Activated T-helper 1 cell treated with anti-CD3 and anti-CD28 coated beads, Interleukin-12 subunit alpha, Interleukin-12 subunit beta, Interleukin-2, Interleukin-4 antibody, amounts not matched to agents 30 ng/mL and 10 ng/mL and 1 ng/mL, durations not matched to agents 14 hours and 24 hours and 36 hours (primary cell): Measurements from ENCODE around the gene MED15. TPM values are rescaled to one million over a fixed set of nuclear protein-coding genes. Genes with fewer than 3 reads are reported as not detected.

Experiments
- DNase-seq: peaks from one replicate; pipeline ENCODE4 v3.0.0; 2021; ENCODE audit warnings: low spot score
- H3K27ac Mint-ChIP-seq: one replicate; pipeline ENCODE4 v1.8.0; 2021; ENCODE audit warnings: mild to moderate bottlenecking, mixed read lengths
- H3K27me3 Mint-ChIP-seq: one replicate; pipeline ENCODE4 v1.8.0; 2022; ENCODE audit warnings: mild to moderate bottlenecking, moderate library complexity, mixed read lengths; ENCODE audit not compliant: insufficient read depth
- H3K36me3 Mint-ChIP-seq: one replicate; pipeline ENCODE4 v1.8.0; 2021; ENCODE audit warnings: low read depth, mixed read lengths
- H3K4me1 Mint-ChIP-seq: one replicate; pipeline ENCODE4 v1.8.0; 2021; ENCODE audit warnings: low read depth, mixed read lengths
- H3K4me3 Mint-ChIP-seq: one replicate; pipeline ENCODE4 v1.8.0; 2021; ENCODE audit warnings: mild to moderate bottlenecking, moderate library complexity, mixed read lengths
- H3K9me3 Mint-ChIP-seq: one replicate; pipeline ENCODE4 v1.8.0; 2021; ENCODE audit warnings: mixed read lengths
- intact Hi-C: fragments of 100-400 bp; cut with micrococcal nuclease; formaldehyde crosslinking; loops from one replicate; pipeline ENCODE4 v1.15.1; 2024
- total RNA-seq: library from RNA; stranded (reverse); gene quantifications from 2 replicates; pipeline ENCODE4 v1.2.3, GENCODE V29; 2022

MED15 gene
- total RNA-seq, 1 donor from 2014 or later: 110 TPM

DNA sequence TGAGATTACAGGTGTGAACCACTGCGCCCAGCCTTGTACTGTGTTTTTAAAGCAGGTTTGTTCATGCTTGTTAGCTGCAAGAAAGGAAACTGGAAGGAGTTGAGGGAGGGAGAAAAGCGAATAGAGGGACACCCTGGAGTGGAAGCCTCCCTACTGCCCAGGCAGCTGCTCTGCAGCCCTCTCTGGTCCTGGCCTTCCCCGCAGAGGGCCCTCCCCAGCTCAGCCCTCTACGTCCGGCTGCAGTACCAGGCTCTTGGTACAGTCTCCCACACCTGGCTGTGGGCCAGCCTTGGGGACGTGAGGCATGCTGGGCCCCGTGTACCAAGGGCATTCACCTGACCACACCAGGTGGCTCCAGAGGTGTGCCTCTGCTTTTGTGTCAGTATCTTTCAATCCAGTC, 70.8 kb downstream of the MED15 start:
- intact Hi-C loops: no loop called here
- Mint-ChIP-seq H3K27ac (no peak overlapping the region), H3K27me3 (no peaks in the 10 kb centered on the region), H3K9me3 (no peaks in the 10 kb centered on the region), H3K36me3 (peaks cover 22% of the 10 kb centered on the region), H3K4me1 (peaks cover 8% of the 10 kb centered on the region), H3K4me3 (no peak overlapping the region)
- no peak for DNase-seq

DNA sequence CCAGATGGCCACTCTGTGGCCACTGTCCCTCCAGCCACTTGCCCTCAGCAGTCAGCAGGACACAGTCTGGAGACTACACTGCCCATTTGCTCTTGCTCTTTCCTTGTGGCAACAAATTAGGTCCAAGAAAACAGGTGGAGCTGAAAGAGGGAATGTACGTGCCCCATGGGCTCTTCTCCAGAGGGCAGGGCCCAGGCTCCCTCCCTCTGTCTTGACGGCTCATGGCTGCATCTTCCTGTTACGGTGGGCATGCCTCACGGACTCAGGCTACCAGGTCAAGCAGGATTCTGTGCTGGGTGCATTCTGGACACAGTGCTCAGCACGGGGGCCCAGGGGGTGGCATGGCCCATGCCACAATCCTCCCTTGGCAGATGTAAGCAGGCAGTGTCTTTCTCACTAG, 71.3 kb downstream of the MED15 start:
- Mint-ChIP-seq H3K27ac (no peak overlapping the region), H3K9me3 (no peaks in the 10 kb centered on the region), H3K4me1 (peaks cover 8% of the 10 kb centered on the region), H3K36me3 (peaks cover 21% of the 10 kb centered on the region), H3K4me3 (no peak overlapping the region), H3K27me3 (no peaks in the 10 kb centered on the region)
- intact Hi-C loops: no loop called here
- no peak for DNase-seq

DNA sequence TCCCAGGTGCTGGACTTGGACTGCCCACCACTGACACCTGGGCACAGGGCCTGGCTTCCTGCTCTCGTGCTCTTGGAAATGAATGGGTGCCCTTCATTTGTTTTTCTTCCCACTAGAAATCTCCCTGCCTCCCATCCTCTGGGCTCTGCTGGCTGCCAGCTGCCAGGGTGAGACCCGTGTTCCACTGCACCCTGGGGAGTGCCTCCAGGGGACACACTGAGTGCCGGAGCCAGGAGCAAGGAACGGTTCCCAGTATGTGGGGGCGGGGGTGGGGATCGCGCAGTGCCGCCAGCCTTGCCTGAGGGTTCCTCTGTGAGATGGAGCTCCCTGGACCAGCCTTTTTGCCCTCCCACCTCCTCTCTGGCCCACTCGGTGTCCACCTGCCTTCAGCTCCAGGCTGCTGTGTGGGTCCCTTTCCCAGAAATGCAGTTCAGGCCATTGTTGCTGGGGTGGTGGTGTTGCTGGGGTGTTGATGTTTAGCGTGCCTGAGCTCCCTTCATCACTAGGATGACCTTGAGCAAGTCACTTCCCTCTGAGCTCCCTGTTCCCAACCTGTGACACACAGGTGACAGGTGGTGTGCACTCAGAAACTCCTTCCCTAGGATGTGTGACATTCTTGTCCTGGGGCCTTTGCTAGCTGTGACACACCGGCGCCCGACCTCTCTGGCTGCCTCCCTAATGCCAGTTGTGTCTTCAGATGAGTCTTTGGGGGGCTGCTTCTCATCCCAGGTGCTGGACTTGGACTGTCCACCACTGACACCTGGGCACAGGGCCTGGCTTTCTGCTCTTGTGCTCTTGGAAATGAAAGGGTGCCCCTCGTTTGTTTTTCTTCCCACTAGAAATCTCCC, 72.1 kb downstream of the MED15 start:
- intact Hi-C loops: no loop called here
- no peak for DNase-seq
- no peak overlapping the region for H3K4me3 Mint-ChIP-seq
- no peaks in the 10 kb centered on the region for H3K27me3 Mint-ChIP-seq
- no peaks in the 10 kb centered on the region for H3K9me3 Mint-ChIP-seq
- no peak overlapping the region for H3K27ac Mint-ChIP-seq
- peaks cover 8% of the 10 kb centered on the region for H3K4me1 Mint-ChIP-seq
- H3K36me3 Mint-ChIP-seq: peaks cover 18% of the 10 kb centered on the region

DNA sequence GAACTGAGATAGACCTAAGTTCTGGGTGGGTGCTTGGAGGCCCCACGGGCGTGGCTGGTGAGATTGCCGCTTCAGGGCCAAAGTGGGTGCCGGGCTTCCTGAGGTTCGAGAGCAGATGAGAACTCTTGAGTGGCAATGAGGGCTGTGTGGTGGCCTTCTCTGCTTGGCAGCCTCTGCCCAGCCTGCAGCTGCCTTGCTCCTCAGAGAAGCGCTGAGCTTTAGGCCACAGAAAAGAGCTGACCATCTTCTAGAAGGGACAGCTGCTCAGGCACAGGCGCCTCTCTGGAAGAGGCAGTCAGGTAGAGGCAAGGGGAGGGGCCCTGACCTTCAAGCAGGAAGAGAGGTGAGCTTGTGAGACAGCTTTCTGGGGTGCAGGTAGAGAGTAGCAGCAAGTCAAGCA, 72.8 kb downstream of the MED15 start:
- peak overlapping the region; percentile 55 for H3K27ac Mint-ChIP-seq
- intact Hi-C loops: no loop called here

DNA sequence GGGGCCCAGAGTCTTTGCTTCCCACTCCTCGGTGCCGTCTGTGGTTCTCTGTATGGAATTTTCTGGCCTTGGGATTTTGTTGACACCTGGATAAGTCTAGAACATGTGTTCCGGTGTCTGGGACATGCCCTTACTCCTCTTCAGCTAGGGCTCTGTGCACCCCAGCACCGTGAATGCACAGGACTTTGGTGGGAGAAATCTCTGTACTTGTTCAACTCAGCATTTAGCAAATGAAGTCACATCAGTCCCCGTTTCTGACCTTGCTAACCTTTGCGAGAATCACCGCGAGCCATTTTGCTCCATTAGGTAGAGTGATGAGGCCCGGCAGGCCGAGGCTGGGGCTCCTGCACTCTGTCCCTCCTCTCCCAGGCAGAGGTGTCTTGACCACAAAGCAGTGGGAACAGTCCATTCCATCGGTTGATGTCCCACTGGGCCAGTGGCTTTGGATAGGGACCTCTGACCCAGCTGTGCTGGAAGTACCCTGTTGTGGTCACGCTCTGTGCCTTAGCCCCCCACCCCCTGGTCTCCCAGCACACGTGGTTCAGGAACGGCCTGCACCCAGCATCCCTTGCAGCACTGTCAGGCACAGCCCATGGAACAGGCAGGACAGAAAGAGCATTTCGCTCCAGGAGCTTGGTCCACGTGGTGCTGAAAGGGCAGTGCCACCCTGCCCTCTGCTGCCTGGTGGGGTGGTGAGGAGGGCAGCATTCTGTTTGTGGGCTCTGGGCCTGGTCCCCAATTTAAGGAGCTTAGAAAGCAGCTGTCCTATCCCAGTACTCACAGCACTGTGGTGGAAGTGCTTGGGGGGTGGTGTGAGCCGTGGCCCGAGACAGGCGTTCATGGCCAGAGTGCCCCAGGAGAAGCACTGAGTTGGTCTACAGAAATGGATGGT, 73.4 kb downstream of the MED15 start:
- intact Hi-C loops: no loop called here
- Mint-ChIP-seq H3K27ac (peak overlapping the region; percentile 55), H3K27me3 (no peaks in the 10 kb centered on the region), H3K36me3 (peaks cover 13% of the 10 kb centered on the region), H3K4me1 (peaks cover 8% of the 10 kb centered on the region), H3K9me3 (no peaks in the 10 kb centered on the region), H3K4me3 (no peak overlapping the region)
- DNase-seq: no peak

More for the DNA sequence above, 72.8 kb downstream of the MED15 start:
- Mint-ChIP-seq H3K4me3 (no peak overlapping the region), H3K4me1 (peaks cover 8% of the 10 kb centered on the region), H3K9me3 (no peaks in the 10 kb centered on the region), H3K27me3 (no peaks in the 10 kb centered on the region), H3K36me3 (peaks cover 13% of the 10 kb centered on the region)
- no peak for DNase-seq

DNA sequence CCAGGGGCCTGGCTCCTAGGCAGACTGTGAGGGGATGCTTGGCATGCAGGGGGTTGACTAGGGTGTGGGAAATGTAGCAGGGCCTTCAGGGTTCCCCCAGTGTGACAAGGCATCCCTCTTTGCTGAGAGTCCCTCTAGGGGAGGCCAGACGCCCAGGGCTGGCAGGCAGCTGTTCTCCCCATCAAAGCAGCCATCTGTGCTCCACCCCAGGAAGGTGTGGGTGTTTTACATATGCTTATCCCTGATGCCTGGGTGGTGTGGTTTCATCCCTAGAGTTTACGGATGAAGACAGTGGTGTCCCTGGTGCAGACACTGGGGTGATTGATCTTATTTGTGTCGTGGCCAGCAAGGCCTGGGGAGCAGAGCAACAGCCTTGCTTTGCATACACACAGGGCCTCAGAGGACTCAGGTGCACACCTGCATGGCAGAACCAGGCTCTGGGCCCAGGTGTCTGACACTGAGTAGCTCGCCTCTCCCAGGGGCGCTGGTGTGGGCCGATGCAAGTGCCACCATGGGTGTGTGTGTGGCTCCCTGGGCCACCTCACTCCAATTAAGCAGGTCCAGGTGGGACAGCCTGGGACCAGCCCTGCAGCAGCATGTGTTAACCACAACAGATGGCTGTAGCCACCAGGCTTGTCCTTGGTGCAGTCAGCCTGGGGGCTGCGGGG, 74.2 kb downstream of the MED15 start:
- H3K4me1 Mint-ChIP-seq: peaks cover 3% of the 10 kb centered on the region
- no peak for DNase-seq
- intact Hi-C loops: no loop called here
- no peaks in the 10 kb centered on the region for H3K9me3 Mint-ChIP-seq
- no peaks in the 10 kb centered on the region for H3K27me3 Mint-ChIP-seq
- no peak overlapping the region for H3K4me3 Mint-ChIP-seq
- H3K27ac Mint-ChIP-seq: no peak overlapping the region
- H3K36me3 Mint-ChIP-seq: peaks cover 13% of the 10 kb centered on the region

DNA sequence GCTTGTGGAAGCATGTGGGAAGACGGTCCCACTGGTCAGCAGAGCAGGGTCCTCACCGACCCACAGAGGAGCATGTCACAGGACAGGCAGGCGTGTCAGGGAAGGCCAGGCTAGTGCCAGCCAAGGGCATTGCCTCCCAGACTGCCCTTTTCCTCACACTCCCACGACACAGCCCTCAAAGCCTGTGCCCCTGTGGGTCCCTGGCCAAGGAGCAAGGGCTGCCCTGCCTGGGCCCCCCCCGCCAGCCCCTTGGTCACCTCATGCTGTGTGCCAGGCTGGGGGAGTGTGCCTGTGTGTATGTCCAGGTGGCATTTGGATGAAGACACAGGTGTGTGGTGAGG, 74.7 kb downstream of the MED15 start:
- no peaks in the 10 kb centered on the region for H3K9me3 Mint-ChIP-seq
- H3K36me3 Mint-ChIP-seq: peaks cover 13% of the 10 kb centered on the region
- no peaks in the 10 kb centered on the region for H3K27me3 Mint-ChIP-seq
- no peak overlapping the region for H3K27ac Mint-ChIP-seq
- DNase-seq: no peak
- H3K4me3 Mint-ChIP-seq: no peak overlapping the region
- intact Hi-C loops: no loop called here
- no peaks in the 10 kb centered on the region for H3K4me1 Mint-ChIP-seq

DNA sequence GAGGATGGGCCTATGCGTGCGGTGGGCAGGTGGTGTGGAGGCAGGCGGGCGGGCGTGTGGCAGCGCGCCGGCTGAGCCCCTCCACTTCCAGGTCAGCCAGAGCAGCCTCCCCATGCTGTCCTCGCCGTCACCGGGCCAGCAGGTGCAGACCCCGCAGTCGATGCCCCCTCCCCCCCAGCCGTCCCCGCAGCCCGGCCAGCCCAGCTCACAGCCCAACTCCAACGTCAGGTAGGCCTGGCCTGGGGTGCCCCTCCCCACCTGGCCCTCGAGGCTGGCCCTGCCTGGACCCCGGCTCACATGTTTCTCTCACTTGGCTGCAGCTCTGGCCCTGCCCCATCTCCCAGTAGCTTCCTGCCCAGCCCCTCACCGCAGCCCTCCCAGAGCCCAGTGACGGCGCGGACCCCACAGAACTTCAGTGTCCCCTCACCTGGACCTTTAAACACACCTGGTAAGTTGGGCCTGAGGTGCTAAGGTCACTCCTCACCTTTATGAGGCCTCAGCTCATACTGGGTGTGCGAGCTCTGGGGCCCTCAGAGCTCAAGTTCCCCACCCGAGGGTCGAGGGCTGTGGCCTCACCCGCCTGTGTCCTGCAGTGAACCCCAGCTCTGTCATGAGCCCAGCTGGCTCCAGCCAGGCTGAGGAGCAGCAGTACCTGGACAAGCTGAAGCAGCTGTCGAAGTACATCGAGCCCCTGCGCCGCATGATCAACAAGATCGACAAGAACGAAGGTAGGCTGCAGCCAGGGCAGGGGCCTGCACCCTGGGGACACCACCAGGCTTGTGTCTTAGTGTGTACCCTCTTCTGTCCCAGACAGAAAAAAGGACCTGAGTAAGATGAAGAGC, 75.3 kb downstream of the MED15 start:
- no peaks in the 10 kb centered on the region for H3K9me3 Mint-ChIP-seq
- H3K27ac Mint-ChIP-seq: no peak overlapping the region
- H3K4me1 Mint-ChIP-seq: no peaks in the 10 kb centered on the region
- no peak overlapping the region for H3K4me3 Mint-ChIP-seq
- H3K27me3 Mint-ChIP-seq: no peaks in the 10 kb centered on the region
- peaks cover 9% of the 10 kb centered on the region for H3K36me3 Mint-ChIP-seq
- intact Hi-C loops: no loop called here
- no peak for DNase-seq

DNA sequence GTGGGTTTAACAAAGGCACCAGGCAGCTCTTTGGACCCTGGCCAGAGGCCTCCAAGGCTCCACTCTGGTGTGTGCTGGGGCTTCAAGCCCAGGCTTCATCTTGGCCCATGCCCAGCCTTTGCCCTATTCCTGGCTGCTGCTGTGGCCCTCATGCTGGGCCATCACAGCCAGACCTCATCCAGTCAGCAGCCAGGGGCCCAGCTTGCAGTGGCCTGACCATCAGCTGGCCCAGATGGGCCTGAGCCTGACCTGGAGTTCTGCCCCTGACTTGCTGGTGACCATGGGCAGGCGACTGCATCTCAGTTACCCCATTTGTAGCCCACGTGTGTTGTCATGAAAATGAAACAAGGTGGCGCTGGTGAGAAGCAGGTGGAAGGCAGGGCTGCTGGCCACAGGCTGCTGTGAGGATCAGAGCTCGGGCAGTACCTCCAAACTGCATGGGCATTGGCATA, 76.1 kb downstream of the MED15 start:
- Mint-ChIP-seq H3K36me3 (peaks cover 8% of the 10 kb centered on the region), H3K4me1 (no peaks in the 10 kb centered on the region), H3K4me3 (no peak overlapping the region), H3K9me3 (no peaks in the 10 kb centered on the region), H3K27me3 (no peaks in the 10 kb centered on the region), H3K27ac (no peak overlapping the region)
- intact Hi-C loops: no loop called here
- no peak for DNase-seq

DNA sequence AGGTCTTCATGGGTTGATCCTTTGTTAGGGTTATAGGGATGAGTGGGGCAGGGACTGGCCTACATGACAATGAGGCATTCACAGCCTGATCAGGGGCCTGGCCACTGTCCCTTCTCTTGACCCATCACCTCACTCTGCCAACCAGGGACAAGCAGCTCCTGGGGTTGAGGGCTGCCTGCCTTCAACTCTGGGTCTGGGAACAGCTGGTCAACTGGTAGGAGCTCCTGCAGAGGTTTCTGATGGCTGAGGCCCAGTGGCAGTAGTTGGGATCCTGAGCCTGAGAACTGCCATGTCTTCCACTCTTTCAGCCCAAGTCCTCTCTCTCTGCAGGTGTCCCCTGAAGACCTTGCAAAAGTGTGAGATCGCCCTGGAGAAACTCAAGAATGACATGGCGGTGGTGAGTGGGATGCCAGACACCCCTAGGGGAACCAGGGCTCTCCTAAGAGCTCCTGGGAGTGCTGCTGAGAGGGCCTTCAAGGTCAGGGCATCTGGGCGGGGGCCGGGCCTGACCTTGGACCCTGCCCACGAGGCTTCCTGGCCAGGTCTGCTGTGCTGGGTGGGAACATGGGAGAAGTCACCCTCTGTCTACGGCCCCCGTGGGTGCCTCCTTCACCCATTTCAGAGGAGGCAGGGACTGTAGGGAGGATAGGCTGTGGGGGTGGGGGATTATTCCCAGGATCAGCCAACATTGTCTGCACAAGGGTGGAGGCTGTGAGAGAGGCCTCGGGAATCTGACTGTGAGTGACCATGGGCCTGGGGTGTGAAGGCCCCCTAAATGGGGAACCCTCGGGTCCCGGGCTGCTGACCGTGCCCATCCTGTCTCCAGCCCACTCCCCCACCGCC, 76.8 kb downstream of the MED15 start:
- peak overlapping the region; percentile 18 for H3K27ac Mint-ChIP-seq
- H3K4me3 Mint-ChIP-seq: no peak overlapping the region
- intact Hi-C loops: no loop called here
- H3K27me3 Mint-ChIP-seq: no peaks in the 10 kb centered on the region
- H3K36me3 Mint-ChIP-seq: peaks cover 6% of the 10 kb centered on the region
- H3K4me1 Mint-ChIP-seq: no peaks in the 10 kb centered on the region
- H3K9me3 Mint-ChIP-seq: no peaks in the 10 kb centered on the region
- no peak for DNase-seq

DNA sequence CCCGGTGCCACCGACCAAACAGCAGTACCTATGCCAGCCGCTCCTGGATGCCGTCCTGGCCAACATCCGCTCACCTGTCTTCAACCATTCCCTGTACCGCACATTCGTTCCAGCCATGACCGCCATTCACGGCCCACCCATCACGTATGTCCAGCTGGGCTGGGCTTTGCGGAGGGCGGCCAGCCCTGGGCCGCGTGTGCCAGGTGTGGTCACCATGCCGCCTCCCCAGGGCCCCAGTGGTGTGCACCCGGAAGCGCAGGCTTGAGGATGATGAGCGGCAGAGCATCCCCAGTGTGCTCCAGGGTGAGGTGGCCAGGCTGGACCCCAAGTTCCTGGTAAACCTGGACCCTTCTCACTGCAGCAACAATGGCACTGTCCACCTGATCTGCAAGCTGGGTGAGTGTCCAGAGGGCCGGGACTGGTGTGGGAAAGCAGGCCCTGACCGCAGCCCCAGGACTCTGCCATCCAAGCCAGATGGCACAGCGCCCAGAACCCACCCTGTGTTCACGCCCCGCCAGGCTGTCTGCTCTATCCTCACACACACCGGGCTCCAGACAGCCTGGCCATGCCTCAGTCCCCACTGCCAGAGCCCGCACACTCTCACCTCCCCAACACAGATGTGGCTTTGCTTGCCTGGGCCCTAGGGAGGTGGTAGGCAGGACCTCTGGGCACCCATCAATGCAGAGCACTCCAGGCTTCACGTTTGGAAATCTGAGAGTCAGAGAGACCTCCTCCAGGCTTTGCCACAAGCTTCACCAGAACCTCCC, 77.6 kb downstream of the MED15 start:
- Mint-ChIP-seq H3K9me3 (no peaks in the 10 kb centered on the region), H3K4me1 (no peaks in the 10 kb centered on the region), H3K36me3 (peaks cover 6% of the 10 kb centered on the region), H3K27me3 (no peaks in the 10 kb centered on the region), H3K27ac (no peak overlapping the region), H3K4me3 (no peak overlapping the region)
- DNase-seq: no peak
- intact Hi-C loops: no loop called here
